ENCODE results near the gene MED15.

The MED15 gene

DNA sequence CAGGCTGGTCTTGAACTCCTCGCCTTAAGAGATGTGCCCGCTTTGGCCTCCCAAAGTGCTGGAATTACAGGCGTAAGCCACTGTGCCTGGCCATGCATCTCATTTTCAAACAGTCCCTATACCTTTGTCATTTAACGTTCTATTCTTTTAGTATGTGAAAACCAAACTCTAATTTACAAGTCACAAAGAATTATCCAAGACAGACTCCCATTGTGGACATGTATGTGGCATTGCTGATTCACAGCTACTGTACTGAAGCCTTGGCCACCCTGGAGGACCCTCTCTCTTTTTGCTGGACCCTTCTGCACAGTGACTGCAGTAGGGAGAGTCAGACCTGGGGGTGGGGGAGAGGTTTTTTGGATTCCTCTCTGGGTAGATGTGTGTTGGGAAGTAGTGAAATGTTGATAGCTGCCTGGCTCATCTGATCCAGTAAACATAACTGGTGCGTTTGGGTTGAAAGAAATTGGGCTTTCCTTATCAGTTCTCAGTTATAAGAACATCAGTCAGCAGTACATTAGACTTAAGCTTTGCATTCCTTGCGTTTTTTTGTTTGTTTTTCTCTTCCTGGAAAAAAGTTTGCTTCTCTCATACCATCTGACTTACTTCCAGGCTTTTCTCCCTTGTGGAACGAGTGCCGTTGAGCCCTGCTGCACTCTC lies 65.9 kb downstream of the MED15 start:
- DNase-seq: no peak

DNA sequence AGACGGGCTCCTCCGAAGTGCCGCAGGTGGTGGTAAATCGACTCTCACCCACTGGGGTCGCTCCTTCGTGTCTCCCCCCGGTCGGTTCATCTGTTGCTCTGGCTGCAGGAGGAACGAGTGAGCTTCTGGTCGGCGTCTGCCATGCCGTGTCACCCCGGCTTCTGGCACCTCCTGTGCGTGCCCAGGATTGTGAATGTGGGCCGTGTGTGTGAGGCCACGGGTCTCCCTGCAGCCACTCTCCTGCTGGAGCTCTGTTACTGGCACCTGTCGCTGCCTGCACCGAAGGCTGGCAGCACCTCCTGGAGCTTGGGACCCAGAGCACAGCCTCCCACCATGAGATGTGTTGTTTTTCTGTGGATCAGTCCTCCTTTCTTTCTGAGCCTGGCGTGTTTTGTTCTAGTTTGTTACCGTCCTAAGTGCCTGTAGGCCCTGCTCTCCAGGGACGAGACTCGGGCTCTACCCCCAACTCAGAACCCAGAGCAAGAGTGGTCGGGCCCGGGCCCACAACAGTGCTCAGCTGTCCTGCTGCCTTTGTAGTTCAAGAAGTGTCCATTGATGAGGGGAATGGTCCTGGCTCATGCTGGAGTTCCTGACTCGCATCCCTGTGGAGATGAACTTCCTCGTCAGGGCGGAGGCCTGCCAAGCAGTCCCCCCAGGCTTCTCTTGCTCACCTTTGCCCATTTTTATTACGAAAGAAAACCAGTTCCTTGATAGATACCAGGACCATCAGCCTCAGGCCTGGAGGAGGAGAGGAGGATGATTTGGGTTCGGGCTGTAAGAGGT lies 66.6 kb downstream of the MED15 start:
- no peak for DNase-seq

DNA sequence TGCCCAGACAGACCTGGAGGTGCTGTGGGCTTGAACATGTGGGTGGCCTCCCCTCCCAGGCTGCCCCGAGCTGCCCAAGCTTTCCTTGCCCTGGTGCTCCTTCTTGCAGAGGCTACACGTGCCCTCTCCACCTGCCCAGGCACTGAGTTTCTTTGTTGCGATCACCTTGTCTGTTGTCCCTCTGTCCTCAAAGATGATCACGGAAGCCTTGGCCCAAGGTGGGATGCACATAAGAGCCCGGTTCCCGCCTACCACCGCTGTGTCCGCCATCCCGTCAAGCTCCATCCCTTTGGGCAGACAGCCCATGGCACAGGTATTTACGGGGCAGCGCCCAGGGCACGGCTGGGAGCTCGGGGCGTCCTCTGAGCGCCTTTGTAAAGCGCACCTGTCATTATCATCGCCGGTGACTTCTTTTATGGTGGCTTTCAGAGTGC lies 67.5 kb downstream of the MED15 start:
- DNase-seq: no peak

DNA sequence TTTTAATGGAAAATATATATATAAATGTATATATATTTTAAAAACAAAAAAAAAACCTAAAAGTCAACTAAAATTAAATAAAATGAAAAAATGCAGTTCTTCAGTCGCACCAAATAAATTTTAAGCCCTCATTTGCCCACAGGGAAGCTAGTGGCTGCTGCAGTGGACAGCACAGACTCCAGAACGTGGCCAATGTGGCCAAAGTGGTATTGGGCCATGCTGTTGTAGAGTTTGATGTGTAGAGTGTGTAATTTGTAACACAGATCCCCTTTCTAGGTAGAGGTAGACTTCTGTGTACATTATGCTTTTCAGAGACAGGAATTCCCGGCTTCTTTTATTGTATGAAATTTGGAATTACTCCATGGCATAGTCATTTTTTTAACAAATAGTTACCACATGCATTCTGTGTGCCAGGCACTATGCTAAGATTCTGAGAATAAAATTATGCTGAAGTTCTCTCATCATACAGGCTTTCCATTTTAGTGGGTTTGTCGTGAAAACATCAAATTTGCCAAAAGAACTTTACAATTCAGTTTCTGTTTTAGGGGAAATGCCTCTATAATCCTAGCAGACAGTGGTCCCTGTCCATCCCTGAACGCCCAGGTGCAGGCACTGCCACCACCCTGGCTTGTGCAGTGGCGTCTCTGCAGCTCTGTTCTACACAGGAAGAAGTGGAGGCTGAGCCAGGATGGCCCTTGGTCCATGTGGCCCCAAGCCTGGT lies 68.5 kb downstream of the MED15 start:
- no peak for DNase-seq

DNA sequence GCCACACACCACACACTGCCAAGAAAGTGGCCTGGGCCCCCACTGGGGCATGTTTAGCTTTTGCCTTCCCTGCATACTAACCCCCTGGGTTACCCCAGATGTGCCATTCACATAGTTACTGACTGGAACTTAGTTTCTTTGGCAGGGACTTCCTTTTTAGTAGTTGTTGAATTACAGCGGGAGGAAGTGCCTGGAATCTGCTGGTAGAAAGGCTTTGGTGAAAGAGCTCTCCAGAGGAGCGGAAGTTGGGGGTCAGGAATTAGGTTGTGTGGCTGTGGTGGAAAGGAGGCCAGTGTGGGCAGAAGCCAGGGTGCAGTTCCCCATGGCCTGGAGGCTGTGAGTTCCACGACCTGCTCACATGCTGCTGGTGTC lies 69.0 kb downstream of the MED15 start:
- DNase-seq: no peak

DNA sequence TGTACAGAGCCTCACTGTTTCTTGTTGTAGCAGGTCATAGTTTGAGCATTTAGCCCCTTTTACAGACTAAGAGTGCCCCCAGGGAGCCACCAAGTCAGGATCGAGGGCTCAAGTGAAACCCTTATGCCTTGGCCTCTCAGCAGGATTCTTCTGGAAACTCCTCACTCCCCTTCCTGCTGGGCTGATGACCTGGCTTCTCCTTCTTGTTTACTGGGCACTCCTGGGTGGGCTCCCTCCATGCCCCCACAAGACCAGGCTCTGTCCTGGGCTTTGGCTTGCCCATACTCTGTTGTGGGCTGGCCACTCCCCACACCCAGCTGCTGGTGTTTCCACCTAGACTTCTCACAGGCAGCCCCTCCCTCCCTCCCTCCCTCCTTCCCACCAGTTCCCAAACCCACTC lies 69.6 kb downstream of the MED15 start:
- no peak for DNase-seq

DNA sequence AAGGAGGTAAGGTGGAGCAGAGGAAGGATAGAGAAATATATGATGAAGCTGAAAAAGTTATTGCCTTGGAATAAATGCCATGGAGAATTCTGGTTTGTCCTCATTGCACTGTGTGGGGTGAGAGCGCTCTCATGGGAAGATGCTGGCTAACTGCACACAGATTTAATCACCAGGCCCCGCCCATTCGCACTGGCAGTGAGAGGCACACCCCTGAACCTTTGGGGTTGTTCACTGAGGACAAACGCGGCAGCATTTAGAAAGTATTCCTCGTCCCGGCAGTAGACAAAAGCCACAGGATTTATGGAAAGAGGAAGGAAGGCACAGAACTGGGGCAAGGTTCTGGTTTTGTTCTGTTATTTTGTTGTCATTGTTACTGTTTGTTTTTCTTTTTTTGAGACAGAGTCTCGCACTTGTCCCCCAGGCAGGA lies 70.2 kb downstream of the MED15 start:
- no peak for DNase-seq

DNA sequence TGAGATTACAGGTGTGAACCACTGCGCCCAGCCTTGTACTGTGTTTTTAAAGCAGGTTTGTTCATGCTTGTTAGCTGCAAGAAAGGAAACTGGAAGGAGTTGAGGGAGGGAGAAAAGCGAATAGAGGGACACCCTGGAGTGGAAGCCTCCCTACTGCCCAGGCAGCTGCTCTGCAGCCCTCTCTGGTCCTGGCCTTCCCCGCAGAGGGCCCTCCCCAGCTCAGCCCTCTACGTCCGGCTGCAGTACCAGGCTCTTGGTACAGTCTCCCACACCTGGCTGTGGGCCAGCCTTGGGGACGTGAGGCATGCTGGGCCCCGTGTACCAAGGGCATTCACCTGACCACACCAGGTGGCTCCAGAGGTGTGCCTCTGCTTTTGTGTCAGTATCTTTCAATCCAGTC lies 70.8 kb downstream of the MED15 start:
- no peak for DNase-seq

DNA sequence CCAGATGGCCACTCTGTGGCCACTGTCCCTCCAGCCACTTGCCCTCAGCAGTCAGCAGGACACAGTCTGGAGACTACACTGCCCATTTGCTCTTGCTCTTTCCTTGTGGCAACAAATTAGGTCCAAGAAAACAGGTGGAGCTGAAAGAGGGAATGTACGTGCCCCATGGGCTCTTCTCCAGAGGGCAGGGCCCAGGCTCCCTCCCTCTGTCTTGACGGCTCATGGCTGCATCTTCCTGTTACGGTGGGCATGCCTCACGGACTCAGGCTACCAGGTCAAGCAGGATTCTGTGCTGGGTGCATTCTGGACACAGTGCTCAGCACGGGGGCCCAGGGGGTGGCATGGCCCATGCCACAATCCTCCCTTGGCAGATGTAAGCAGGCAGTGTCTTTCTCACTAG lies 71.3 kb downstream of the MED15 start:
- DNase-seq: no peak

DNA sequence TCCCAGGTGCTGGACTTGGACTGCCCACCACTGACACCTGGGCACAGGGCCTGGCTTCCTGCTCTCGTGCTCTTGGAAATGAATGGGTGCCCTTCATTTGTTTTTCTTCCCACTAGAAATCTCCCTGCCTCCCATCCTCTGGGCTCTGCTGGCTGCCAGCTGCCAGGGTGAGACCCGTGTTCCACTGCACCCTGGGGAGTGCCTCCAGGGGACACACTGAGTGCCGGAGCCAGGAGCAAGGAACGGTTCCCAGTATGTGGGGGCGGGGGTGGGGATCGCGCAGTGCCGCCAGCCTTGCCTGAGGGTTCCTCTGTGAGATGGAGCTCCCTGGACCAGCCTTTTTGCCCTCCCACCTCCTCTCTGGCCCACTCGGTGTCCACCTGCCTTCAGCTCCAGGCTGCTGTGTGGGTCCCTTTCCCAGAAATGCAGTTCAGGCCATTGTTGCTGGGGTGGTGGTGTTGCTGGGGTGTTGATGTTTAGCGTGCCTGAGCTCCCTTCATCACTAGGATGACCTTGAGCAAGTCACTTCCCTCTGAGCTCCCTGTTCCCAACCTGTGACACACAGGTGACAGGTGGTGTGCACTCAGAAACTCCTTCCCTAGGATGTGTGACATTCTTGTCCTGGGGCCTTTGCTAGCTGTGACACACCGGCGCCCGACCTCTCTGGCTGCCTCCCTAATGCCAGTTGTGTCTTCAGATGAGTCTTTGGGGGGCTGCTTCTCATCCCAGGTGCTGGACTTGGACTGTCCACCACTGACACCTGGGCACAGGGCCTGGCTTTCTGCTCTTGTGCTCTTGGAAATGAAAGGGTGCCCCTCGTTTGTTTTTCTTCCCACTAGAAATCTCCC lies 72.1 kb downstream of the MED15 start:
- DNase-seq: no peak

DNA sequence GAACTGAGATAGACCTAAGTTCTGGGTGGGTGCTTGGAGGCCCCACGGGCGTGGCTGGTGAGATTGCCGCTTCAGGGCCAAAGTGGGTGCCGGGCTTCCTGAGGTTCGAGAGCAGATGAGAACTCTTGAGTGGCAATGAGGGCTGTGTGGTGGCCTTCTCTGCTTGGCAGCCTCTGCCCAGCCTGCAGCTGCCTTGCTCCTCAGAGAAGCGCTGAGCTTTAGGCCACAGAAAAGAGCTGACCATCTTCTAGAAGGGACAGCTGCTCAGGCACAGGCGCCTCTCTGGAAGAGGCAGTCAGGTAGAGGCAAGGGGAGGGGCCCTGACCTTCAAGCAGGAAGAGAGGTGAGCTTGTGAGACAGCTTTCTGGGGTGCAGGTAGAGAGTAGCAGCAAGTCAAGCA lies 72.8 kb downstream of the MED15 start:
- no peak for DNase-seq

DNA sequence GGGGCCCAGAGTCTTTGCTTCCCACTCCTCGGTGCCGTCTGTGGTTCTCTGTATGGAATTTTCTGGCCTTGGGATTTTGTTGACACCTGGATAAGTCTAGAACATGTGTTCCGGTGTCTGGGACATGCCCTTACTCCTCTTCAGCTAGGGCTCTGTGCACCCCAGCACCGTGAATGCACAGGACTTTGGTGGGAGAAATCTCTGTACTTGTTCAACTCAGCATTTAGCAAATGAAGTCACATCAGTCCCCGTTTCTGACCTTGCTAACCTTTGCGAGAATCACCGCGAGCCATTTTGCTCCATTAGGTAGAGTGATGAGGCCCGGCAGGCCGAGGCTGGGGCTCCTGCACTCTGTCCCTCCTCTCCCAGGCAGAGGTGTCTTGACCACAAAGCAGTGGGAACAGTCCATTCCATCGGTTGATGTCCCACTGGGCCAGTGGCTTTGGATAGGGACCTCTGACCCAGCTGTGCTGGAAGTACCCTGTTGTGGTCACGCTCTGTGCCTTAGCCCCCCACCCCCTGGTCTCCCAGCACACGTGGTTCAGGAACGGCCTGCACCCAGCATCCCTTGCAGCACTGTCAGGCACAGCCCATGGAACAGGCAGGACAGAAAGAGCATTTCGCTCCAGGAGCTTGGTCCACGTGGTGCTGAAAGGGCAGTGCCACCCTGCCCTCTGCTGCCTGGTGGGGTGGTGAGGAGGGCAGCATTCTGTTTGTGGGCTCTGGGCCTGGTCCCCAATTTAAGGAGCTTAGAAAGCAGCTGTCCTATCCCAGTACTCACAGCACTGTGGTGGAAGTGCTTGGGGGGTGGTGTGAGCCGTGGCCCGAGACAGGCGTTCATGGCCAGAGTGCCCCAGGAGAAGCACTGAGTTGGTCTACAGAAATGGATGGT lies 73.4 kb downstream of the MED15 start:
- DNase-seq: no peak

DNA sequence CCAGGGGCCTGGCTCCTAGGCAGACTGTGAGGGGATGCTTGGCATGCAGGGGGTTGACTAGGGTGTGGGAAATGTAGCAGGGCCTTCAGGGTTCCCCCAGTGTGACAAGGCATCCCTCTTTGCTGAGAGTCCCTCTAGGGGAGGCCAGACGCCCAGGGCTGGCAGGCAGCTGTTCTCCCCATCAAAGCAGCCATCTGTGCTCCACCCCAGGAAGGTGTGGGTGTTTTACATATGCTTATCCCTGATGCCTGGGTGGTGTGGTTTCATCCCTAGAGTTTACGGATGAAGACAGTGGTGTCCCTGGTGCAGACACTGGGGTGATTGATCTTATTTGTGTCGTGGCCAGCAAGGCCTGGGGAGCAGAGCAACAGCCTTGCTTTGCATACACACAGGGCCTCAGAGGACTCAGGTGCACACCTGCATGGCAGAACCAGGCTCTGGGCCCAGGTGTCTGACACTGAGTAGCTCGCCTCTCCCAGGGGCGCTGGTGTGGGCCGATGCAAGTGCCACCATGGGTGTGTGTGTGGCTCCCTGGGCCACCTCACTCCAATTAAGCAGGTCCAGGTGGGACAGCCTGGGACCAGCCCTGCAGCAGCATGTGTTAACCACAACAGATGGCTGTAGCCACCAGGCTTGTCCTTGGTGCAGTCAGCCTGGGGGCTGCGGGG lies 74.2 kb downstream of the MED15 start:
- no peak for DNase-seq

DNA sequence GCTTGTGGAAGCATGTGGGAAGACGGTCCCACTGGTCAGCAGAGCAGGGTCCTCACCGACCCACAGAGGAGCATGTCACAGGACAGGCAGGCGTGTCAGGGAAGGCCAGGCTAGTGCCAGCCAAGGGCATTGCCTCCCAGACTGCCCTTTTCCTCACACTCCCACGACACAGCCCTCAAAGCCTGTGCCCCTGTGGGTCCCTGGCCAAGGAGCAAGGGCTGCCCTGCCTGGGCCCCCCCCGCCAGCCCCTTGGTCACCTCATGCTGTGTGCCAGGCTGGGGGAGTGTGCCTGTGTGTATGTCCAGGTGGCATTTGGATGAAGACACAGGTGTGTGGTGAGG lies 74.7 kb downstream of the MED15 start:
- DNase-seq: no peak

DNA sequence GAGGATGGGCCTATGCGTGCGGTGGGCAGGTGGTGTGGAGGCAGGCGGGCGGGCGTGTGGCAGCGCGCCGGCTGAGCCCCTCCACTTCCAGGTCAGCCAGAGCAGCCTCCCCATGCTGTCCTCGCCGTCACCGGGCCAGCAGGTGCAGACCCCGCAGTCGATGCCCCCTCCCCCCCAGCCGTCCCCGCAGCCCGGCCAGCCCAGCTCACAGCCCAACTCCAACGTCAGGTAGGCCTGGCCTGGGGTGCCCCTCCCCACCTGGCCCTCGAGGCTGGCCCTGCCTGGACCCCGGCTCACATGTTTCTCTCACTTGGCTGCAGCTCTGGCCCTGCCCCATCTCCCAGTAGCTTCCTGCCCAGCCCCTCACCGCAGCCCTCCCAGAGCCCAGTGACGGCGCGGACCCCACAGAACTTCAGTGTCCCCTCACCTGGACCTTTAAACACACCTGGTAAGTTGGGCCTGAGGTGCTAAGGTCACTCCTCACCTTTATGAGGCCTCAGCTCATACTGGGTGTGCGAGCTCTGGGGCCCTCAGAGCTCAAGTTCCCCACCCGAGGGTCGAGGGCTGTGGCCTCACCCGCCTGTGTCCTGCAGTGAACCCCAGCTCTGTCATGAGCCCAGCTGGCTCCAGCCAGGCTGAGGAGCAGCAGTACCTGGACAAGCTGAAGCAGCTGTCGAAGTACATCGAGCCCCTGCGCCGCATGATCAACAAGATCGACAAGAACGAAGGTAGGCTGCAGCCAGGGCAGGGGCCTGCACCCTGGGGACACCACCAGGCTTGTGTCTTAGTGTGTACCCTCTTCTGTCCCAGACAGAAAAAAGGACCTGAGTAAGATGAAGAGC lies 75.3 kb downstream of the MED15 start:
- DNase-seq: no peak

DNA sequence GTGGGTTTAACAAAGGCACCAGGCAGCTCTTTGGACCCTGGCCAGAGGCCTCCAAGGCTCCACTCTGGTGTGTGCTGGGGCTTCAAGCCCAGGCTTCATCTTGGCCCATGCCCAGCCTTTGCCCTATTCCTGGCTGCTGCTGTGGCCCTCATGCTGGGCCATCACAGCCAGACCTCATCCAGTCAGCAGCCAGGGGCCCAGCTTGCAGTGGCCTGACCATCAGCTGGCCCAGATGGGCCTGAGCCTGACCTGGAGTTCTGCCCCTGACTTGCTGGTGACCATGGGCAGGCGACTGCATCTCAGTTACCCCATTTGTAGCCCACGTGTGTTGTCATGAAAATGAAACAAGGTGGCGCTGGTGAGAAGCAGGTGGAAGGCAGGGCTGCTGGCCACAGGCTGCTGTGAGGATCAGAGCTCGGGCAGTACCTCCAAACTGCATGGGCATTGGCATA lies 76.1 kb downstream of the MED15 start:
- DNase-seq: no peak

DNA sequence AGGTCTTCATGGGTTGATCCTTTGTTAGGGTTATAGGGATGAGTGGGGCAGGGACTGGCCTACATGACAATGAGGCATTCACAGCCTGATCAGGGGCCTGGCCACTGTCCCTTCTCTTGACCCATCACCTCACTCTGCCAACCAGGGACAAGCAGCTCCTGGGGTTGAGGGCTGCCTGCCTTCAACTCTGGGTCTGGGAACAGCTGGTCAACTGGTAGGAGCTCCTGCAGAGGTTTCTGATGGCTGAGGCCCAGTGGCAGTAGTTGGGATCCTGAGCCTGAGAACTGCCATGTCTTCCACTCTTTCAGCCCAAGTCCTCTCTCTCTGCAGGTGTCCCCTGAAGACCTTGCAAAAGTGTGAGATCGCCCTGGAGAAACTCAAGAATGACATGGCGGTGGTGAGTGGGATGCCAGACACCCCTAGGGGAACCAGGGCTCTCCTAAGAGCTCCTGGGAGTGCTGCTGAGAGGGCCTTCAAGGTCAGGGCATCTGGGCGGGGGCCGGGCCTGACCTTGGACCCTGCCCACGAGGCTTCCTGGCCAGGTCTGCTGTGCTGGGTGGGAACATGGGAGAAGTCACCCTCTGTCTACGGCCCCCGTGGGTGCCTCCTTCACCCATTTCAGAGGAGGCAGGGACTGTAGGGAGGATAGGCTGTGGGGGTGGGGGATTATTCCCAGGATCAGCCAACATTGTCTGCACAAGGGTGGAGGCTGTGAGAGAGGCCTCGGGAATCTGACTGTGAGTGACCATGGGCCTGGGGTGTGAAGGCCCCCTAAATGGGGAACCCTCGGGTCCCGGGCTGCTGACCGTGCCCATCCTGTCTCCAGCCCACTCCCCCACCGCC lies 76.8 kb downstream of the MED15 start:
- DNase-seq: no peak

DNA sequence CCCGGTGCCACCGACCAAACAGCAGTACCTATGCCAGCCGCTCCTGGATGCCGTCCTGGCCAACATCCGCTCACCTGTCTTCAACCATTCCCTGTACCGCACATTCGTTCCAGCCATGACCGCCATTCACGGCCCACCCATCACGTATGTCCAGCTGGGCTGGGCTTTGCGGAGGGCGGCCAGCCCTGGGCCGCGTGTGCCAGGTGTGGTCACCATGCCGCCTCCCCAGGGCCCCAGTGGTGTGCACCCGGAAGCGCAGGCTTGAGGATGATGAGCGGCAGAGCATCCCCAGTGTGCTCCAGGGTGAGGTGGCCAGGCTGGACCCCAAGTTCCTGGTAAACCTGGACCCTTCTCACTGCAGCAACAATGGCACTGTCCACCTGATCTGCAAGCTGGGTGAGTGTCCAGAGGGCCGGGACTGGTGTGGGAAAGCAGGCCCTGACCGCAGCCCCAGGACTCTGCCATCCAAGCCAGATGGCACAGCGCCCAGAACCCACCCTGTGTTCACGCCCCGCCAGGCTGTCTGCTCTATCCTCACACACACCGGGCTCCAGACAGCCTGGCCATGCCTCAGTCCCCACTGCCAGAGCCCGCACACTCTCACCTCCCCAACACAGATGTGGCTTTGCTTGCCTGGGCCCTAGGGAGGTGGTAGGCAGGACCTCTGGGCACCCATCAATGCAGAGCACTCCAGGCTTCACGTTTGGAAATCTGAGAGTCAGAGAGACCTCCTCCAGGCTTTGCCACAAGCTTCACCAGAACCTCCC lies 77.6 kb downstream of the MED15 start:
- DNase-seq: no peak

All from activated T-cell treated with anti-CD3 and anti-CD28 coated beads, Interleukin-2, amount 50 U/mL, for 48 hours (primary cell).